Stimulated activated CD4-positive, alpha-beta T cell treated with anti-CD3 and anti-CD28 coated beads, TNF-alpha, amount 100 ng/mL, for 4 hours (primary cell): Measurements from ENCODE around the gene WWOX.

Experiments used
- DNase-seq, 3 experiments: peaks; one replicate each; pipeline ENCODE4 v3.0.0-alpha.2; 2020; ENCODE audit warnings: low read depth in 3 of 3

Gene WWOX

DNA sequence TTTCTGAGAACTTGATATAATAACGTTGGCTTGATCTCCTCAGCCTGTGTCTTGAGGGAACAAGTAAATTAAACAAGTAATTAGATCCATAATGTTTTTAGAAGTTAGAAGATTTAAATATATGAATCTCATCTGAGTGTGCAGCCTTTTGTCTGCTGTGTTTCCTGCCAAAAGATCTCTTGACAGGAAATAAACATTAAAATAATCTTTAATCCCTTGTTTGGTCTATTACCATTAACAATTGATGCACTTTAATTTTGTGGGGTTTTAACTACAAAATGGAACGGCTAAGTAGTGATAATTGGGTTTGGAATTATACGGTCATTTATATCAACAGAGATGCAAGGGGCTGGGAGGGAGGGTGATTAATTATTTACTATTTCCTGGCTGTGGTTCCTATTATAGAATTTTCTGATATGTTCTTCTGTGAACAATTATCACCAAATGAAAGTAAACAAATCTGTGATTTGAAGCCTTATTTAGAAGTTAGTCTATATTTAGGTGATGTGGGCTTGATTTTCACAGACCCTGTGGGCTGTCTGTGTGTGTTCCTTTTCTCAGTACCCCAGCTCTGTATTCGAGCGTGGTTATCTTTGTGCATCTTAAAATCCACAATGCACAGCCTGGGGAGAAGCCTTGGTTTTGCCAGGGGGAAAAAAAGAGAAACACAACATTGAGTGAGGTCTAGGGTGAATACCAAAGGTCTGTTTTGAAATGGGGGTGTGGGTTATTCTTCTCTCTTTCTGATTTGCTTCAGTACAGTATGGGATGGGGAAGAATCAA lies 556.1 kb downstream of the WWOX start:
- DNase-seq, result no peak

DNA sequence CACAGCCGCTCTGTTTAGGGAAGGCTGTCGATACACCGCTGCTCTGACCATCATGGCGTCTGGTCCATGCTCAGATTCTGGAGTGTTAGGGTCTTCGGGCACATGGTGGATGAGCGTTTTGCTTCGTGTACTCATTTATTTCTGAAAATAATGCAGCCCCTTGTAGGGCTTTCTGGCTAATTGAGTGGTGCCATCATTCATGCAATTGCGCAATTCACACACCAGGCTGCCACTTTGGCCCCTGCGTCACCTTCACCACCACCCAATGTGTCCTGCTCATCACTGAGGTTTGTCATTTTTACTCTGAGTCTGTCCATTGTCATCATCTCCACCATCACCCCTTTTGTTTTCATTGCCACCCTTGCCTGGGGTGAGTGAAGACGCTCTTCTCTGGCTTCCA lies 557.4 kb downstream of the WWOX start:
- DNase-seq, result no peak

DNA sequence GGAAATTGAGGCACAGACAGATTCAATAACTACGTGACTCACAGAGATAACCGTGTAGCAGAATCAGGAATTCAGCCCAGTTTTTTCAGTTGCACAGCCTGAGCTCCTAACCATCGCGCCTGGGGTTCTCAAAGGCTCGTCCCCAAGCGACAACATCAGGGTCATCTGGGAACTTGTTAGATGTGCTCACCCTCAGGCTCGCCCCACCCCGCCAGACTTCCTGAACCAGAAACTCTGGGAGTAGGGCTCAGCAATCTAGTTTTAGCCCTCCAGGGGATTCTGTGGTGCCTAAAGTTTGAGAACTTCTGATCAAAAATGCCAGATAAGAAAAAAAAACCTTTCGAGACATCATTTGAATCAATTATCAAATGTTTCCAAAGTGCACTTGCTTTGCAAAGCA lies 559.8 kb downstream of the WWOX start:
- DNase-seq, result no peak

DNA sequence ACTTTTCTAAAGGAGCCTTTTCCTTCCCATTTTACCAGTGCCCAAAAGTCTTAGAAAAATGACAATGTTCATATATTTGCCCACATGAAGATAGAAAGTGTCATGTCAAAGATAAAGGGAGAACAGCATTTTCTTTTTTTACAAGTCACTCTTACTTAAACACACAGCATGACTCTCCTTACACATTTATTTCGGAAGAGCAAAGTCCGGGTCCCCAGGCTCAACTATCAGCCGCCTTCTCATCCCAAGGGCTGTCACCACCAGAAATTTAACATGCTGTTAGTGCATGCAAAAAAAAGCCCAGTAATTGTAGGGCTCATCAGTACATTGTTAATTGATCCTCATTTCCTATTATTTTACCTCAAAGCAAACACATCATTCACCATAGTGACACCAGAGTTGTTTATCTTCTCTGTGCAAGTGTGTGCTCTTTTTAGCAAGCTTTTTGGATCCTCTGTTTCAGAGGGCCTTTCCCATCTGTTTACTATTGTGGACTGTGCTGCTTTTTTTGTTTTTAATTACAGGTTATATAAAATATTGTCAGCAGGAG lies 560.3 kb downstream of the WWOX start:
- no peak for DNase-seq

DNA sequence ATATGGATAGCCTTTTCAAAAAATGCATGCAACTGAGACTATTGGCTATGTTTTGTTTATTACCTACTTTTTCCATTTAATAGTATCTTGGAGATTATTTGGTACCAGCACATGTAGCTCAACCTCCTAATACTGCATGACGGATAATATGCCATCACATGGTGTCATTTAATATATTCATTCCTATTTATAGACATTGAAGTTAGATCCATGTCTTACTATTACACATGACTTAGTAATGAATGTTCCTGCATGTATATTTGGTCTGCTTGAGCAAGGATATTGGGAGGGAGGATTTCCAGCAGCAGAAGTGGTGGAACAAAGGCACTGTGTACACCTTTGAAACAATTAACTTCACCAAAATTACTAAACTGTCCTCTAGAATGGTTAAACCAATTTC lies 561.3 kb downstream of the WWOX start:
- no peak for DNase-seq

DNA sequence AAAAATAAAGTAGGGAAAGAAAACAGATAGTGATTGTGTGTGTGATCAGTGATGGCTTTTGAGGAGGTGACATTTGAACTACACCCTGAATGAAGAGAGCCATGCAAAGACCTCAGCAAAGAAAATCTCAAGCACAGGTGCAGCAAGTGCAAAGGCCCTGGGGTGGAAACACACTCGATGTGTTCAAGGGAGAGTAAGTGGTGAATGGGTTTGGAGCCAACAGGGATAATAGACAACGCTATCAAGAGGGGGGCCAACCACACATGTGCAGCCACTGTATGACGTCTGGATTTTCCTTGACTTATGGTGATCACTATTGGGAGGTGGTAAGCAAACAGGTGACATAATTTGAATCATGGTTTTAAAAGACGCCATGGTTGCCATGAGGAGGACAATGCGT lies 564.2 kb downstream of the WWOX start:
- DNase-seq, result no peak

DNA sequence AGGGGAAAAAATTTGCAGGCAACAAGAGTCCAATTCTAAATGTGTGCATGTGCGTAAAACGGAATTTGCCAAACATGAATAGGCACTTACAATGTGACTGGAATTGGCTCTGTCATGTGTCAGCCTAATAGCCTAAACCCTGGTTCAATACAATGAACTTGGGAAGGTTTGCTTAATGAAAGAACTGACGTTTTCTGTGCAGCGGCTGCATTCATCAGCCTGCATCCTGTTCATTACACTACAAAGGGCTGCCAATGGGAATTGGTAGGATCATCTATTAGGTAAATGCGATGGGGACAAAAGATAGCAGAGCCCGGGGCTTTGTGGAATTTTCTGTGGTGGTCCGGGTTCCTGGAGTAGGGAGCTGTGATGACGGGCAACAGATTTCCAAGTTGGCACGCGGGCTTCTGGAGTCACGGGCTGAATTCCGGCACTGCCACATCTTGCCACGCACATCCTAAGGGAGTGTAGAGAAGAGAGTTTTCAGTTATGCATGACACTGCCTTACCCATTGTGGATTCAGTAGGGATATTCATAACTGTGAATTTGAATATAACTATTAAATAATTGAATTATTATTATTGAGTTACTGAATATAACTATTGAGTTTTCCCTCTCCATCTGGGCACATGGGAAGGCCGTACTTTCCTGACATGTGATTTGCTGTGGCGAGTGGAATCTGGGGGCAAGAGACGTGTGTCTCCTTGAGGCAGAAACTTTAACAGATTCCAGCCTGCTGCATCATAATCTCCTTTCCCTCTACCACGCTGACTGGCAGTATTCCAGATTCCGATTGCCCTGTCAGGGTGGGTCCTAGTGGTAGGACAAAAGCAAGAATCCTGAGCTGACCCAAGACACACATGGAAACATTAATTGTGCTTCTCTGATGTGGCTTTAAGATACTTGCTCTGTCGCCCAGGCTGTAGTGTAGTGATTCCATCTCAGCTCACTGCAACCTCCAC lies 565.6 kb downstream of the WWOX start:
- DNase-seq, result no peak

DNA sequence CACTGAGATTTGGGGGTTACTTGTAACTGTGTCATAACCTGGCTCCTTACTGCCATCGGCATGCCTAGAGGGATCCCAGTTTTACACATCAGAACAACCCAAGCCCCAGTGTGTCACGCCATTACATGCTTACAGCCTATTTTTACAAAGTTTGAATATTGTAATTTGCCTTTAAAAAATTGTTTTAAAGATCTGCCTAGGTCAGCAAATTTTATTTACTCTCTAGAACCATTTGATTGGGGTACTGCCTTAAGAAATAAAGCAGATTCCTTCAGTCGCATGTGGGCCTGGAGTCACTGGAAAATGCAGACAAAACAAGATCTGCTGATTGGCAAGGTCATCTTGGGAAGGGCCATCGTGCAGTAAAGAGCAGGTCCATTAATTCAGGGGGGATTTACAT lies 566.9 kb downstream of the WWOX start:
- no peak for DNase-seq

DNA sequence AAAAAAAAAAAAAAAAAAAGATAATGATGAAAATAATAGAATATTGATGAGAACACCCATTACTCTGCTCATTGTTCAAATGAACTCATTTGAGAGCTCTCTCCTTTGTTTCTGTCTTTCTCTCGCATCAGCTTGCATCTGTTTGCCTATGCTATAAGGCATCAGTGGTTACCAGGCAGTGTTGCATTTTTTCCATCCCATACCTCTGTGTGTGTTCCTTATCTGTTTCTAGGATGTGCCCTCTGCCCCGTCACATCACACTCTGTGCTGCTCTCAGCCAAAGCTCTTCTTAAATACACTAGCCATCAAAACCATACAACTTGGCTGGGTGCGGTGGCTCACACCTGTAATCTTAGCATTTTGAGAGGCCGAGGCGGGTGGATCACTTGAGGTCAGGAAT lies 568.2 kb downstream of the WWOX start:
- no peak for DNase-seq

DNA sequence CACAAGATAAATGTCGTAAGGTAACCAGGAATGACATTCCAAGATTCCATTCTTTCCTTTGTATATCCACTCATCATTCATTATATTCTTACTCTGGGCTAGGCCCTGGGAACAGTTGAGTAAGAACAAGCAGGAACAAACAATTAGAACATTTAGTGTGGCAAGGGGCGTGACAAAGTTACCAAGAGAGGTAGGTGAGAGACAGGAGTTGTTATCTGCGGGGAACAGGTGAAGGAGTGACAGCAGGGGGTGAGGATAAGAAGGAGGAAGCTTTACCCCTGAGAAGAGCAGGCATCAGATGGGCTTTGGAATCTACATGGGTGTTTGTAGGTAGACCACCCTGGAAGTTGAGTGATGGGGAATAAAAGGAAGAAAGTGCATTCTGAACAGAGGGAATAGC lies 568.9 kb downstream of the WWOX start:
- no peak for DNase-seq

DNA sequence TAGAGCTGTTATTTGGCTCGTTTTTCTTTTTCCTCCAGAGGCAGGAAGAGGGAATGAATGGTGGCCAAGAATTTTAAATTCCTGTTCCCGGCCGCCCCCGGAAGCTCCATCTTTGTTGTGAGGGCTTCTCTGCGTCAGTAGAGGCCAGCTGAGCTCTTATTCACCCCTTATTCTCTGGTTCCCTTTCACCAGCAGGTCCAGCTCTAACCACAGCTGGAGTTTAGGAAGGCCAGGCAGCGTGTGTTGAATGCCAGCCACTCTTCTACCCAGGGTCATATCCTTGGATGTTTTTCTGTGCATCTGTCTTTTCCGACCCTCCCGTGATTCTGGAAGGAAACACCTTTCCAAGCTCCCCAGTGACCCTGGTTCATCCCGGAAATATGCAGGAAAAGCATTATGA lies 570.5 kb downstream of the WWOX start:
- no peak for DNase-seq

DNA sequence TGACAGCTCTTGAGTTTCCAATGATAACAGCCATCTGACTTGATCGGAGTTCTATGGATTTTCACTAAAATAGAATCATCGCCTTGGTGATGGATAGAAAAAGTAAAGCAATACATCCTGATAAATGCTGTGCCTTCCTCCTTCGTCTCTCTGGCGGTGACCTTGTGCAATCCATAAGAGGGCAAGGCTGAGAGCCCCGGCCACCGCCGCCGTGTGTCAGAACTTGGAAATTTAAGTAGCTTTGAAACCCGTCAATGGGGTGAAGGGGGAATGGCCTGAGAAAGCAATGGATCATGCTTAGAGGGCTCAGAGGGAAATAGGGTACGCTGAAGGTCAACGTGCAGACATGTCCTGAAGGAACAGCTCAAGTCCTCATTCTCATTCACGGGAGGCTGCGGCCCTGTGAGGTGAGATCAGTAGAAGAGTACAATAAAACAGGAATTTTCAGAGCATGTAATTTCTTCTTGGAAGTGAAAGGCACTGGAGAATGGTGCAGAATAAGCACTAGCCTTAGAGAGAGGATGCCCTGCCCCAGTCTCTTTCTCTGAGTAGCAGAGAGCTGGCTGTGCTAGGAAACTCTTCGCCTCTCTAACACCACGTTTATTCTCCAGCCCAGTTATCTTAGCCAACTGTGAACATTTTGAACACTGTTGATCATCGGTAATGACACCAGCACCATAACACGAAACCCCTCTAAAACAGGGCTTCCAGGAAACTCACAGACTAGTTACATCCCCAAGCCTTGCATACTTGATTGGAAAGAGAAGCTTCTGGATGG lies 573.5 kb downstream of the WWOX start:
- DNase-seq, result no peak

DNA sequence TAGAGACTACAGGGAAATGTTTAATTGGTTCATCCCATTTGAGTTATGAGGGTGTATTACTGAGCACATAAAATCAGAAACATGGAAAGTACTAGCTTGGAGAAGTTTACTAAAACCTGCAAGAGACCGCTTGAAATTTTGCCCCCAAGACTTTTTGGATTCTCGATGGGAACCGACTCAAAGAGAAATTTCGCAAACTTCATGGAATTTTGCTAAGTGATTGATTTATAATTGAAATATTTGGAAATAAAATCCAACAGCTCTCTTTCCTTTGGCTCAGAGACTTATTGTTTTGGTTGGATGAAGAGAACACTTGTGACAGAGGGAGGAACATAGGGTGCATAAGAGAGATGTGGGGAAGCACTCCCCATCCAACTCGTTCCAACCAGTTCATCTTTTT lies 574.4 kb downstream of the WWOX start:
- DNase-seq, result no peak

DNA sequence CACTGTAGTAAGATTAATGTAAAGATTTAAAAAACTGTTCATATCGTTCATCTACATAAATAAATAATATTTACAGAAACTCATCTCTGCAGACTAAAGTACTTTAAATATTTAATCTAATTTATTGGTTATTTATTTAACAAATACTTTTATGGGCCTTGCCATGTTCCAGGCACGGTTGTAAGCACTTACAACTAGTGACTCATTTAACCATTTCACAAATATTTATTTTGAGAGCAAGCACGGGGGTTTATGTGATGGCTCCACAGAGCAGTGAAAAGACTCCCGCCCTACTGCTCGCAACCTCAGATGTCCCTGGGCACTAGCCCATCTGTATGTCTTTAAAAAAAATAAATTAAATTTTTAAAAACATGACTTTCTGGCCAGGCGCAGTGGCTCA lies 575.9 kb downstream of the WWOX start:
- no peak for DNase-seq

DNA sequence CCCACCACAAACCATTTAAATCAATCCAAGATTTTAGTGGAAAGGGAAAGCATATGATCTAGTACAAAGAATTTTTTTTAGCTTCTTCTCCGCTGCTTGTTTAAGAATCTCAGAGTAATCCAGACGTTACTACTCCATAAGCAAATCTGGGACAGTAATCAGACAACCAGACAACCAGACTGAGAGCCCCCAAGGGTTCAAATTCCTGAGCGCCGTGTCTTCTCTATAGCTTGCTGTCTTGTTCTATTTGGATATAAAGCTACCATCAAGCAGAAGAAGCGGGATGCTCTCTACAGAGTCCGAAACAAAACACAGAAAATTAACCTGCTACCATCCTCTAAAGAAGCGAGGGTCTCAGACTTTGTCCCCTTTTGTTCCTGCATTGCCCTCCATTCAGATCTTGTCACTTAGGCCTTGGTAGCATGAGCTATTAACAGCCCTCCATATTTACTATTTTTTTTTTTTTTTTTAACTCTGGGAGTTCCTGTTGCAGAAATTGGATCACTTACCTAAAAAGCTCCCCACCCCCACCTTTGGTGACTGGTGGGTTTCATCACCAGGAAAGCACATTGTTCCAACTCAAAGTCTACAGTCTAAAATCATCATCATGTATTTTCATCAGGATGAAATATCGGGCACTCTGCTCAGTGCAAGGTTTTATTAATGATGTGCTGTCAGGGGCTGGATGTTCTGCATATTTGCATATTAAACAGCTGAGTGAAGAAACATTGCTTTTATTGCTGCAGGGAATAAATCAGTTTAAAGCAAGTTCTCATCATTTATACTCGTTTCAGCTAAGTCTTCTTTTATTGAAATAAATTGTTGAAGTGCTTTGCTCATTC lies 576.7 kb downstream of the WWOX start:
- no peak for DNase-seq

DNA sequence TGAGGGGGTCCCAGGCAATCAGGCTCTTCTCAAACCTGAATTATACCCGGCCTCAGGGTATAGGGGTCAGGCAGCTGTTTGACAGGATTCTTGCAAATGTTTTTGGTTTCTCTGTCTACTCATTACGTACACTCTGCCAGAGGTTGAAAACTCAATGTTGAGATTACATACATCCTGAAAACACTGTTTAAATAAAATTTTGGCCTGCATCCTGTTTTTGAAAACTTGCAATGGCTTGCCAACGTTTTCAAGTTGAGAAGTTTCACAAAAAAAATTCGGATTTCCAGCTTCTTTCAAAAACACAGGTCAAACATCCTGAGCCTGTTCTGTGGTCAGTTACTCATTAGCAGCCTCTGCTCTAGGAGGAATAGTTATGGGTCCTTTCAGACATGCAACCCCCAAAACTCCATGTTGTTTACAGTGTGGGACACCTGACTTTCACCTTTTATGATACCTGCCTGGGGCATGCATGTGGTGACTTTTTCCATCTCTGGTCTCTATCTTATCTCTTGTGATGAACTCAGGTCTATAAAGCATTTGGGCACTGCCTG lies 577.8 kb downstream of the WWOX start:
- no peak for DNase-seq

DNA sequence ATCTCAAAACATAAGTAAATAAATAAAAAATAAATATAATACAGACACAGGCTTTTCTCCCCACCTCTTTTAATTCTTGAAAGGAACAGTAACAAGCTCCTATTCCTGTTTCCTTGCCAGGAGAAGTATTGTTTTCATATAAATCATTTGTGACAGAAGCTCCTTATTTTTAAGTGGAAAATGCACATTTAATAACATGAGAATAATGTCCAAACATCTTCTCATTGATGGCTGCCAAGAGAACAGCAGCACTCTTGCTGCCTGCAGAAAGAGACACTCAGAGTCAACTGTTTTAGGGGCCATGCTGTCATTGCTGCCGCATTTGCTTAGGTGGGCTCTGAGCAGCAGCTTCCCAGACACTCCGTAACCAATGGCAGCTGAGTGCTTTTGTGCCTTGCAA lies 580.1 kb downstream of the WWOX start:
- no peak for DNase-seq

DNA sequence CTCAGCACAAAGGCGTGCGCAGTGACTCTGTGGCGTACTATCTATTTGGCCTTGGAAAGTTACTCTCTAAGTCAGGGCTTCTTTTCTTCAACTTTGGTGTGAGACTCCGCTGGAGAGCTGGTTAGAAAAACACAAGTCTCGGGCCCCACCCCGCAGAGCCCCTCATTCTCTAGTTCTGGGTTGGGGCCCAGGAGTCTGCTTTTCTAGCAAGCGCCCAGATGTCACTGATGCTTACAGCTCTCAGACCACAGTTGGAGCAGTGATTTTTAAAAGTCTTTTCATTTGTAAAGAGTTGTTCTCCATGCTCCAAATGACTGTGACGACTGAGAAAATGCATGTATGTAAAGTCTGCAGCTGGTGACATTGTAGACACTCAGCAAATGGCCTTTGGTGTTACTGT lies 582.3 kb downstream of the WWOX start:
- DNase-seq, result no peak

DNA sequence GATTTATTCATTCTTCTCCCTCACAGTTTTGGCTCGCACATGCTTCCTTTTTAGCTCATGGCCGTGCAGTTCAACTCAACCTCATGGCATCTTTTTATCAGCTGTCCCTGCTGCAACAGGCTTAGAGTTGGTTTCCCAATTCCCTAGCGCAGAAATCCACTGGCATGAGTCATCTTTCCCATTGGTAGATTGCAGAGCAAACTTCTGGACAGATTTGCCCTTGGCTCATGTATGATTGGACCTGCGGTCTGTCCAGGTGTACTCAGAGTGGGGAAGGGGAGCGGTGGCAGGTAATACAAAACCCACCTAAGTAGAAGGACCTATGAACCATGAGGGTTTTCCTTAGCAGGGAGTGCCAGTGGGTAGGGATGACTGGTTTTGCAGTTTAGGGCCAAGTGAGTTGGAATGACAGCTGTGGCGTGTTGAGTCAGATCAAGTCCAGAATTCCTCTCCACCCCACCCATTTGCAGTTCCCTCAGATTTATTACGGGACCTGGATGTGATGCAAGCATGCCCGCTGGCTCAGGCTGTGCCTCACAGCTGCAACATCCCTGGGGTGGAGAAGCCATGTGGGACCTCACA lies 584.7 kb downstream of the WWOX start:
- no peak for DNase-seq

DNA sequence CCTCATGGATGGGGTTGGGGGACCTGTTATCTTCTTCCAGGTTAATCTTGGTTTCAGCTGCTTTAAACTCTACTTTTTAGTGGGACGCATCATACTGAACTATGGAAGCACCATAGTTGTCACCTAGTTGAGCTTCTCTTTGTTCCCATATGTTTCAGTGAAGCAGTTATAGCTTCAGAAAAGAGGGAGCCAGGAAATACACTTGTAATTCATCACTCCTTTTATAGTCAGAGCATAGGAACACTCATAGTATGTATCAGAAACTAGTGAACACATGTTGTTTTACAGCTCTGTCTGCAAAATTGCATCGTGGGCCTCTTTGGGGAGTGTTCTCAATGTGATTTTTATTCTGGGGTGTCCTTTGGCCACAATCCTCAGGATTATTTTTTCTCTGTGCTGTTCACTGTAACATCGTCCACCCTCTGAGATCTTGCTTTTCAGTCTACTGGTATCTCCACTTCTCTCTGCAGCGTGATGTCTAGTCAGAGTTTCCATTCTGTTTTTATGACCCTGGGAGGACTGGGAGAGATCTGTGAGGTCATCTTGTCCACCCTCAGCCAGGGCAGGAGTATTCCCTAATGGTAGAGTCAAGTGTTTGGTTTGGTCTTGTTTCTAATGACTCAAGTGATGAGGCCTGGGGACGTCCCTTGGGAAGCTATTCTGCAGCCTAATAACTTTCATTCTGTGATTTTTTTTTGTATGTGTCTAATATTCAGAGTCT lies 585.4 kb downstream of the WWOX start:
- no peak for DNase-seq
